ENCODE measurements around the gene XKRX. TPM values are rescaled to one million over a fixed set of nuclear protein-coding genes. Genes with fewer than 3 reads are reported as not detected.

Gene XKRX
- total and polyA plus RNA-seq, 2 donors from 2014 or later: 0.63 TPM; not detected in 1

DNA sequence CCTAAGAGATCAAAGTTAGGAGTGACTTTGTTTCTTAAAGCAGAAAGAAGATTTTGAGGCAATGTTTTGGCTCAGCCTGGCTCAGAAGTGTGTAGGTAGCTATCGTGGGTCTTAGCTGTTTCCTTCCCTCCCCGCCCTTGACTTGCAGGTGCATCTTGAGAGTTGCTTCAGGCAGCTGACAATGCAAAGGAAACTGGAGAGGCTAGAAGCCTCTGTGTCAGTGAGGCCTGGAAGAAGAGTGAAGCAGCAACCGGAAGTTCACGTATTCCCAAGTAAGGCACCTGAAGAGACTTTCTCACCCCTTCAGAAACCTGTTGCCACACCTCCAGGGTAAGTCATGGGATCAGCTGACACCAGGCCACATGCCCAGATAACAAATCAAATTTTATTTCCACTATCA is 10.6 kb upstream of the XKRX start:
- no peak for FAIRE-seq
- intact Hi-C loops (cut with DNase I): no loop called here
- Histone ChIP-seq H3K4me1 (ENCODE audit: control insufficient read depth in 2 of 3, insufficient read depth in 2 of 3, low read depth in 1 of 3, low read length in 3 of 3) (no peaks in the 10 kb centered on the region), H3K4me3 (ENCODE audit: low read length in 3 of 3) (no peak overlapping the region), H3K9ac (ENCODE audit: low read length in 3 of 3) (no peak overlapping the region), H3K27me3 (ENCODE audit: control insufficient read depth, insufficient read depth, low read length) (no peaks in the 10 kb centered on the region), H3K36me3 (ENCODE audit: control insufficient read depth in 2 of 3, insufficient read depth in 3 of 3, low read length in 3 of 3) (no peaks in the 10 kb centered on the region), H3K9me3 (ENCODE audit: control insufficient read depth in 2 of 3, insufficient read depth in 1 of 3, low read length in 3 of 3) (no peaks in the 10 kb centered on the region), H3K27ac (ENCODE audit: low read depth in 2 of 2, low read length in 2 of 2) (no peak overlapping the region)
- TF ChIP-seq, protein P1, sequence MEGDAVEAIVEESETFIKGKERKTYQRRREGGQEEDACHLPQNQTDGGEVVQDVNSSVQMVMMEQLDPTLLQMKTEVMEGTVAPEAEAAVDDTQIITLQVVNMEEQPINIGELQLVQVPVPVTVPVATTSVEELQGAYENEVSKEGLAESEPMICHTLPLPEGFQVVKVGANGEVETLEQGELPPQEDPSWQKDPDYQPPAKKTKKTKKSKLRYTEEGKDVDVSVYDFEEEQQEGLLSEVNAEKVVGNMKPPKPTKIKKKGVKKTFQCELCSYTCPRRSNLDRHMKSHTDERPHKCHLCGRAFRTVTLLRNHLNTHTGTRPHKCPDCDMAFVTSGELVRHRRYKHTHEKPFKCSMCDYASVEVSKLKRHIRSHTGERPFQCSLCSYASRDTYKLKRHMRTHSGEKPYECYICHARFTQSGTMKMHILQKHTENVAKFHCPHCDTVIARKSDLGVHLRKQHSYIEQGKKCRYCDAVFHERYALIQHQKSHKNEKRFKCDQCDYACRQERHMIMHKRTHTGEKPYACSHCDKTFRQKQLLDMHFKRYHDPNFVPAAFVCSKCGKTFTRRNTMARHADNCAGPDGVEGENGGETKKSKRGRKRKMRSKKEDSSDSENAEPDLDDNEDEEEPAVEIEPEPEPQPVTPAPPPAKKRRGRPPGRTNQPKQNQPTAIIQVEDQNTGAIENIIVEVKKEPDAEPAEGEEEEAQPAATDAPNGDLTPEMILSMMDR (IDR thresholded peaks at IDR 0.05; ENCODE audit: borderline replicate concordance, extremely low read depth, insufficient read depth): no peak
- DNase-seq: no peak

- intact Hi-C loops (cut with DNase I): no loop called here
- H3K36me3 ChIP-seq (ENCODE audit: control insufficient read depth in 2 of 3, insufficient read depth in 3 of 3, low read length in 3 of 3): no peaks in the 10 kb centered on the region
- DNase-seq (no peak), FAIRE-seq (no peak)
- no peak overlapping the region for H3K9ac ChIP-seq (ENCODE audit: low read length in 3 of 3)
- H3K27me3 ChIP-seq (ENCODE audit: control insufficient read depth, insufficient read depth, low read length): no peaks in the 10 kb centered on the region
- no peak overlapping the region for H3K4me3 ChIP-seq (ENCODE audit: low read length in 3 of 3)
- TF ChIP-seq, protein P1 (IDR thresholded peaks at IDR 0.05; ENCODE audit: borderline replicate concordance, extremely low read depth, insufficient read depth): no peak
- no peaks in the 10 kb centered on the region for H3K4me1 ChIP-seq (ENCODE audit: control insufficient read depth in 2 of 3, insufficient read depth in 2 of 3, low read depth in 1 of 3, low read length in 3 of 3)
- no peaks in the 10 kb centered on the region for H3K9me3 ChIP-seq (ENCODE audit: control insufficient read depth in 2 of 3, insufficient read depth in 1 of 3, low read length in 3 of 3)
- H3K27ac ChIP-seq (ENCODE audit: low read depth in 2 of 2, low read length in 2 of 2): no peak overlapping the region
Observed at GRCh38 chrX:100935767-100936166, 7.0 kb upstream of the XKRX start.

- Histone ChIP-seq H3K4me1 (ENCODE audit: control insufficient read depth in 2 of 3, insufficient read depth in 2 of 3, low read depth in 1 of 3, low read length in 3 of 3) (no peaks in the 10 kb centered on the region), H3K4me3 (ENCODE audit: low read length in 3 of 3) (no peak overlapping the region), H3K9ac (ENCODE audit: low read length in 3 of 3) (no peak overlapping the region), H3K36me3 (ENCODE audit: control insufficient read depth in 2 of 3, insufficient read depth in 3 of 3, low read length in 3 of 3) (no peaks in the 10 kb centered on the region), H3K27ac (ENCODE audit: low read depth in 2 of 2, low read length in 2 of 2) (no peak overlapping the region), H3K9me3 (ENCODE audit: control insufficient read depth in 2 of 3, insufficient read depth in 1 of 3, low read length in 3 of 3) (no peaks in the 10 kb centered on the region), H3K27me3 (ENCODE audit: control insufficient read depth, insufficient read depth, low read length) (no peaks in the 10 kb centered on the region)
- TF ChIP-seq, protein P1 (IDR thresholded peaks at IDR 0.05; ENCODE audit: borderline replicate concordance, extremely low read depth, insufficient read depth): no peak
- DNase-seq (no peak), FAIRE-seq (no peak)
- intact Hi-C loops (cut with DNase I): no loop called here
Observed at GRCh38 chrX:100931925-100932285, 3.2 kb upstream of the XKRX start.

DNA sequence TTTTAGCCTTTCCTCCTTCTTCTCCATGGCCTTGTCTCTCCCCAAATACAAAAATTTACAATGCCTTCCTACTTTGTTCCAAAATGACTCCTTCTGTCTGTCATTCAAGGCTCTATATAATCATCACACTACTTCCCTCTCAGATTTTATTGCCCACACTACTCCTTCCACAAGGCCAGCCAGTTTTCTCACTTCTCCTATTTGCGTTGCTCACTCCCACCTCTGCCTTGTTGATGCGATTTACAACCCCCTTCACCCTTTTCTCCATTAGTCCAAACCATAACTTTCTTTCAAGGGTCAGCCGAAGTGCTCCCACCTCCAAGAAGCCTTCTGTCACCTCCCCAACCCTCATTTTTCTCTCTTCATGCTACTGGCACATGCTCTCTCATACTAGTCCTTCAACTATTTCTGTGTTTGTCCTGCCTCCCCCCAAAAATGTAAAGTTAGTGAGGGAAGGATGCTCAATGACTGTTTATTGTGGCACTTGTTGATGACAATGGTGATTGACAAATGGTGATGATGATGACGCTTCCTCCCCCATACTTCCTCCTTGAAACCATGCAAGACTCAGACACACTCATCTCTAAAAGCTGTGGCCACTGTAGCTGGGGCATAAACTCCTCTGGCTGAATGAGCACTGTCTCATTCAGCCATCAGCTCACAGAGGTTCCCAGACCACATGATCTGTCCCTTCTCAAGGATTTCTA is 2.7 kb upstream of the XKRX start:
- H3K36me3 ChIP-seq (ENCODE audit: control insufficient read depth in 2 of 3, insufficient read depth in 3 of 3, low read length in 3 of 3): no peaks in the 10 kb centered on the region
- H3K4me1 ChIP-seq (ENCODE audit: control insufficient read depth in 2 of 3, insufficient read depth in 2 of 3, low read depth in 1 of 3, low read length in 3 of 3): no peaks in the 10 kb centered on the region
- FAIRE-seq: no peak
- no peak overlapping the region for H3K9ac ChIP-seq (ENCODE audit: low read length in 3 of 3)
- no peak overlapping the region for H3K27ac ChIP-seq (ENCODE audit: low read depth in 2 of 2, low read length in 2 of 2)
- H3K27me3 ChIP-seq (ENCODE audit: control insufficient read depth, insufficient read depth, low read length): no peaks in the 10 kb centered on the region
- TF ChIP-seq, protein P1 (IDR thresholded peaks at IDR 0.05; ENCODE audit: borderline replicate concordance, extremely low read depth, insufficient read depth): no peak
- intact Hi-C loops (cut with DNase I): no loop called here
- H3K9me3 ChIP-seq (ENCODE audit: control insufficient read depth in 2 of 3, insufficient read depth in 1 of 3, low read length in 3 of 3): no peaks in the 10 kb centered on the region
- no peak overlapping the region for H3K4me3 ChIP-seq (ENCODE audit: low read length in 3 of 3)
- DNase-seq: no peak

Measured in kidney (tissue), 14 donors.